Measurements from ENCODE around the gene SMYD5.

GRCh38 chr2:73237168-73237567, 23.1 kb downstream of the SMYD5 start:
- TF ChIP-seq POLR2AphosphoS5 (IDR thresholded peaks at IDR 0.05; ENCODE audit: insufficient read depth, low read depth, low read length) (no peak), EZH2 (IDR thresholded peaks at IDR 0.05; ENCODE audit: borderline replicate concordance, low read depth, low read length, severe bottlenecking) (no peak), CTCF (IDR thresholded peaks at IDR 0.05; ENCODE audit: extremely low read depth in 1 of 2, insufficient read depth in 1 of 2, low read depth in 1 of 2, low read length in 2 of 2) (no peak), POLR2A (IDR thresholded peaks at IDR 0.05; ENCODE audit: low read depth, low read length) (no peak), MYC (IDR thresholded peaks at IDR 0.05; ENCODE audit: low read depth, low read length) (no peak), MAX (IDR thresholded peaks at IDR 0.05; ENCODE audit: insufficient read depth, insufficient read length) (no peak), GATA2 (IDR thresholded peaks at IDR 0.05; ENCODE audit: insufficient read depth, insufficient read length, low read depth, low read length) (no peak), JUN (IDR thresholded peaks at IDR 0.05; ENCODE audit: borderline replicate concordance, insufficient read depth, insufficient read length, low read depth) (no peak)
